DOHH2 (cell line): ENCODE results near the gene ARHGAP44.

Source experiments
- EZH2phosphoT487 ChIP-seq: fragments of 200-600 bp; sonication (generic); IDR thresholded peaks from 2 replicates; pipeline ENCODE4 v1.6.1; 2017; ENCODE audit warnings: borderline replicate concordance, mild to moderate bottlenecking, antibody characterized with exemption, low read length, moderate library complexity, mixed read lengths
- TF ChIP-seq, protein P1 (sequence below): fragments of 200-600 bp; sonication (generic); IDR thresholded peaks from one replicate; pipeline ENCODE4 v1.5.1; 2014; ENCODE audit warnings: antibody characterized with exemption, mild to moderate bottlenecking, low read depth, low read length; ENCODE audit not compliant: poor library complexity, severe bottlenecking

DNA sequence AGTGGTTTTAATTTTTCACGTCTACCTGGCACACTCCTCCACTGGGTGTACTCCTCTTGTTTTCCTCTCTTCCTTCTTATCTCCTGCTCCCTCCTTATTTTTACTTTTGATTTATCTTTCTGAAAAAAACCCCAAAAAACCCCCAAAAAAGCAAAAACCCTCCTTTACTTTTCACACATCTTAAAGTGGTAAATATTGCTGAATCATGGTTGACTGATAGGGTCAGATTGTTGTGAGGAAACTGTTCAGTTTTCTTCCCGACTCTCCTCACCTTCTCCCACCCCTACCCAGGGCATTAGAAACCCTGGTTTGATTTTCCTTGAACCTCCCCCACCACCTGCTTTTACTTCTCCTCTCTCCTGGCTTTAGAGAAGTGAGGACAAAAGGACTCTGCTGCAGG, 25.4 kb downstream of the ARHGAP44 start:
- TF ChIP-seq, protein P1, sequence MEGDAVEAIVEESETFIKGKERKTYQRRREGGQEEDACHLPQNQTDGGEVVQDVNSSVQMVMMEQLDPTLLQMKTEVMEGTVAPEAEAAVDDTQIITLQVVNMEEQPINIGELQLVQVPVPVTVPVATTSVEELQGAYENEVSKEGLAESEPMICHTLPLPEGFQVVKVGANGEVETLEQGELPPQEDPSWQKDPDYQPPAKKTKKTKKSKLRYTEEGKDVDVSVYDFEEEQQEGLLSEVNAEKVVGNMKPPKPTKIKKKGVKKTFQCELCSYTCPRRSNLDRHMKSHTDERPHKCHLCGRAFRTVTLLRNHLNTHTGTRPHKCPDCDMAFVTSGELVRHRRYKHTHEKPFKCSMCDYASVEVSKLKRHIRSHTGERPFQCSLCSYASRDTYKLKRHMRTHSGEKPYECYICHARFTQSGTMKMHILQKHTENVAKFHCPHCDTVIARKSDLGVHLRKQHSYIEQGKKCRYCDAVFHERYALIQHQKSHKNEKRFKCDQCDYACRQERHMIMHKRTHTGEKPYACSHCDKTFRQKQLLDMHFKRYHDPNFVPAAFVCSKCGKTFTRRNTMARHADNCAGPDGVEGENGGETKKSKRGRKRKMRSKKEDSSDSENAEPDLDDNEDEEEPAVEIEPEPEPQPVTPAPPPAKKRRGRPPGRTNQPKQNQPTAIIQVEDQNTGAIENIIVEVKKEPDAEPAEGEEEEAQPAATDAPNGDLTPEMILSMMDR = no peak
- TF ChIP-seq EZH2phosphoT487 = no peak
